Stomach (tissue), 4 donors: Measurements from ENCODE around the gene CMIP.

ENCODE experiments used
- EP300 ChIP-seq: sonication (generic); formaldehyde crosslinking; IDR thresholded peaks from one replicate; pipeline ENCODE4 v1.6.1; 2017; ENCODE audit warnings: antibody characterized with exemption
- POLR2A ChIP-seq, 4 donors: fragments of 450-650 bp; IDR thresholded peaks; one replicate each; pipeline ENCODE4 v1.6.1; 2016; ENCODE audit warnings: antibody characterized with exemption in 4 of 4, control low read depth in 2 of 4, mild to moderate bottlenecking in 1 of 4, moderate library complexity in 1 of 4
- POLR2AphosphoS5 ChIP-seq, 3 donors: sonication (generic); formaldehyde crosslinking; IDR thresholded peaks; one replicate each; pipeline ENCODE4 v1.6.1; 2016; ENCODE audit warnings: antibody characterized with exemption in 3 of 3
- TF ChIP-seq, protein P1 (sequence below), 7 experiments: fragments of 450-650 bp in 4 of 7; fragments of 200-600 bp in 3 of 7; sonication (generic) in 3 of 7; IDR thresholded peaks; one replicate each; pipeline ENCODE4 v1.5.1; 2016 to 2019; ENCODE audit warnings: antibody characterized with exemption in 7 of 7, control low read depth in 2 of 7, mild to moderate bottlenecking in 1 of 7

DNA sequence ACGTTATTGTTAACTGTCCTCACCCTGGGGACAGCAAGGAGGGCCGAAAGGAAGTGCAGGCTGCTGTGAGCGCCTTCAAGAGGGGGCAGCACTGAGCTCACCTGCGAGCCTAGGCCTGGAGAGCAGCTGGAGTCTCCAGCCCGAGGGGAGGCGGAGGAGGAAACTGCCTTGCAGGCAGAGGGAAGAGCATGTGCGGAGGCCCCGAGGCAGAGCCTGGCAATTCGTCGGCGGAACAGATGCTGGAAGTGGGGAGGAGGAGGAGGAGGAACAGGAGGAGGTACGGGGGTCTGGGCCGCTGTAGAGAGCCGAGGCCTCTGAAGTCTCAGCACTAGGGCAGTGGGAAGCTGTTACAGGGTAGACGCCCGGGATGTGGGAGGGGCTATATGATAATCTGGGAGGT, 284.8 kb downstream of the CMIP start:
- TF ChIP-seq, protein P1, sequence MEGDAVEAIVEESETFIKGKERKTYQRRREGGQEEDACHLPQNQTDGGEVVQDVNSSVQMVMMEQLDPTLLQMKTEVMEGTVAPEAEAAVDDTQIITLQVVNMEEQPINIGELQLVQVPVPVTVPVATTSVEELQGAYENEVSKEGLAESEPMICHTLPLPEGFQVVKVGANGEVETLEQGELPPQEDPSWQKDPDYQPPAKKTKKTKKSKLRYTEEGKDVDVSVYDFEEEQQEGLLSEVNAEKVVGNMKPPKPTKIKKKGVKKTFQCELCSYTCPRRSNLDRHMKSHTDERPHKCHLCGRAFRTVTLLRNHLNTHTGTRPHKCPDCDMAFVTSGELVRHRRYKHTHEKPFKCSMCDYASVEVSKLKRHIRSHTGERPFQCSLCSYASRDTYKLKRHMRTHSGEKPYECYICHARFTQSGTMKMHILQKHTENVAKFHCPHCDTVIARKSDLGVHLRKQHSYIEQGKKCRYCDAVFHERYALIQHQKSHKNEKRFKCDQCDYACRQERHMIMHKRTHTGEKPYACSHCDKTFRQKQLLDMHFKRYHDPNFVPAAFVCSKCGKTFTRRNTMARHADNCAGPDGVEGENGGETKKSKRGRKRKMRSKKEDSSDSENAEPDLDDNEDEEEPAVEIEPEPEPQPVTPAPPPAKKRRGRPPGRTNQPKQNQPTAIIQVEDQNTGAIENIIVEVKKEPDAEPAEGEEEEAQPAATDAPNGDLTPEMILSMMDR (IDR thresholded peaks at IDR 0.05): no peak
- TF ChIP-seq POLR2A (IDR thresholded peaks at IDR 0.05) (no peak), POLR2AphosphoS5 (IDR thresholded peaks at IDR 0.05) (no peak), EP300 (no peak)
